ENCODE data around the gene GPD2. TPM values are rescaled to one million over a fixed set of nuclear protein-coding genes. Genes with fewer than 3 reads are reported as not detected.
"Not testable (repeated sequence)": the region's sequence is repeated elsewhere in the genome, so short reads cannot be mapped to it uniquely, and the experiment has no call there.

Gene GPD2
- total RNA-seq, 1 experiment from 2014 or later: 52.4 TPM

GRCh38 chr2:156526950-156527636 is 90.9 kb downstream of the GPD2 start:
- no peak for DNase-seq (ENCODE audit: low read depth)

DNA sequence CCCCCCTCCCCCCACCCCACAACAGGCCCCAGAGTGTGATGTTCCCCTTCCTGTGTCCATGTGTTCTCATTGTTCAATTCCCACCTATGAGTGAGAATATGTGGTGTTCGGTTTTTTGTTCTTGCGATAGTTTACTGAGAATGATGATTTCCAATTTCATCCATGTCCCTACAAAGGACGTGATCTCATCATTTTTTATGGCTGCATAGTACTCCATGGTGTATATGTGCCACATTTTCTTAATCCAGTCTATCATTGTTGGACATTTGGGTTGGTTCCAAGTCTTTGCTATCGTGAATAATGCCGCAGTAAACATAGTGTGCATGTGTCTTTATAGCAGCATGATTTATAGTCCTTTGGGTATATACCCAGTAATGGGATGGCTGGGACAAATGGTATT is 92.4 kb downstream of the GPD2 start:
- not testable (repeated sequence) for DNase-seq (ENCODE audit: low read depth)

DNA sequence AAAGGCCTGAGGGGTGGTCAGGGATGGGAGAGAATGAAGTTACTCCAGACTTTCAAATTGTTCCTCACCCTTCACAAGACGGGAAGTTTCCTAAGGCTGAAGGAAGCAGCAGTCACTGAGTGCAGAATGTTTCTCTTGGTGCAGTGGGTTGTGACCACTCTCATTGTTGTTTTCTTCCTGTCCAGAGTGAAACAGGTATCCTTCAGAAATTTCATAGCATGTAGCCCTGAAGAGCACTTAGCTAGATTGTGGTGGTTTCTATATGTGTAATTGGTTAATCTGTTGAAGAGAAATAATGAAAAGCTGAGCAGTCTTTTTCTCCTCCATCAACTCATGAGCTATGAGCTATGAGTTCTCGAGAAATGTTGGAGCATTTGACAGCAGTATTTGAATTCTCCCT is 96.8 kb downstream of the GPD2 start:
- no peak for DNase-seq (ENCODE audit: low read depth)

GRCh38 chr2:156536534-156536933 is 100.4 kb downstream of the GPD2 start:
- DNase-seq (ENCODE audit: low read depth): no peak

- peak; percentile 48 for DNase-seq (ENCODE audit: low read depth)
Observed at GRCh38 chr2:156537141-156537540, 101.0 kb downstream of the GPD2 start.

DNA sequence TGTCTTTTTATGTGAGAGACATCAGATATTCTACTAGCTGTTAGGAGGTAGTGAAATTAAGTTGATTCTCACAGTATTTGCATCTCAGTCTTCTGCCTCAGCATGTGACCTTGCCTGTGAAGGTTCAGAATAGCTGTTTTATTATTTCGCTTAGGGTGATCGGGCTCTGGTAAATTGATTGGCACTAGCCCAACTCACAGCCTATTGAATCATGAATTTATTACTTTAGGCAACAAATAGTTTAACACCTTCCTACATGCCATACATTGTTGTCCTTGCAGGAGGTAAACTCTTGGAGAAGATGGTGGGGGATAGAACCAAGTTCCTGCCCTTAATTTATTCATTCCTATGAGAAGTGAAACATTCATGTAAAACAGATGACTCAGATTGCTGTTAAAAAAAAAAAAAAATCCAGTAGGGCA is 101.9 kb downstream of the GPD2 start:
- DNase-seq (ENCODE audit: low read depth): peak; percentile 0

DNA sequence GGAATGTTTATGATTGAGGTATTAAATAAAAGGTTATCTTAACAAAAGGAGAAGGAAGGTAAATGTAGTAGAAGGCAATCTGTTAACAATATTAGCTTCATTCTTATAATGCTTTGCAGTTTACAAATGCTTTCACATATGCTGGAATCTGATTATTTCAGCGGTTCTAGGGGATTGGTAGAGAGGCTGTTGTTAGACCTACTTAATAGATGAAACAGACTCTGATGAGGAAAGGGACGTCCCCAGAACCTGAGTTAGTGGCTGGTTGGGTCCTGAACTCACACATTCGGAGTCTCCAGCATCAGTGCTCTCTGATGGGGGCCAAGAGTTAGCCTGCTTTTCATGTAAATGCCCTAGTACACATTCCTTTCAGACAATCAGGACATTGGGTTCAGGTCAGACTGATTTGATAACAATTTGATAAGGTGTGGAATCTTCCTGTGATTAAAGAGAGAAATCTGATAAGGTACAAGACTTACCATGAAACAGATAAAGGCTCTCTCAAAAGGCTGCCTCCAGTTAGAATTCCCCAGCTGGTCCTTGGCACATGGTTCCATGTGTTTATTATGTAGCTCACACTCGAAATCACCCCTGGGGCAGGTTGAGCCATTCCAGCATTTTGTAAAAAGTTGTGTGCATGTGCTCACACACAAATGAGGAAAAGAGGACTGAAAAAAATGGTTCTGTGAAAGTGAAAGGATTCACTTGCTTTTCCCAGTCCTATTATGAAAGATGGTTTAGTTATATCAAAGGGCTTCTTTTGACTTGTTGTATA is 103.1 kb downstream of the GPD2 start:
- no peak for DNase-seq (ENCODE audit: low read depth)

- no peak for DNase-seq (ENCODE audit: low read depth)
Observed at GRCh38 chr2:156540706-156541105, 104.5 kb downstream of the GPD2 start.

- no peak for DNase-seq (ENCODE audit: low read depth)
Observed at GRCh38 chr2:156541229-156541628, 105.0 kb downstream of the GPD2 start.

DNA sequence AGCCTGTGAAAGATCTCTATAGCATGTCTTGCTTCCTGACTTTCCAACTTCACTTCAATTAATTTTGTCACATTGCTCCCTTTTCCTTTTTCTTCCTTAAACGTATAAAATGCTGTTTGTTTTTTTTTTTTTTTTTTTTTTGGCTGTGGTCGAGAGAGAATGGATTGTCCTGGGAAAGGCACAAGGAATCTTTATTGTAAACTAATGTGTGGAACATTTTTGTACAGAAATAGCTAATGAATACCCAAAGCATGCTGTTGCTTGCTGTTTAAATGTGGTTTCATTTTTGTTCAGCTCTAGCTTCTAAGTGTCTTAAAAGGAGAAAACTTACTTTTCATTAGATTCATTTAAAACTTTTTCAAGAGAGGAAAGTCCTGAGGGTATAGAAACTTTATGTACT is 105.5 kb downstream of the GPD2 start:
- DNase-seq (ENCODE audit: low read depth): no peak

DNA sequence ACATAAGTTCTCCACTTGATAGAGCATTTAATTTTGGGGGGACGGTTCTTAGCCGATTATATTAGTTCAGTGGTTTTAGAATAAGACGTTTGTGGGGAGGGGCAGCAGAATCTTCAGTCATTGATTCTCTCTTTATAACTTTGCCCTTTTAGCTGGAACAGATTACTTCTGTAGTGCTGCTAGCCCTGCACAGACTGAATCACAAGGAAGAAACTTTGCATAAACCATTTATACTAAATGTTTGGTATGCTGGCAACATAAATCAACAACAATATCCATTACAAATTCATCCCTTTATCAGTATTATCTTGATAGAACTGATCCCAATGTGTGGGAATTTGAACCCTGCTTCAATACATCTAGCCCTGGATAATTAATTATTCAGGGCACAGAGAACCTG is 112.2 kb downstream of the GPD2 start:
- DNase-seq (ENCODE audit: low read depth): no peak

GRCh38 chr2:156553714-156554442 is 117.7 kb downstream of the GPD2 start:
- no peak for DNase-seq (ENCODE audit: low read depth)

- no peak for DNase-seq (ENCODE audit: low read depth)
Observed at GRCh38 chr2:156561326-156561725, 125.1 kb downstream of the GPD2 start.

DNA sequence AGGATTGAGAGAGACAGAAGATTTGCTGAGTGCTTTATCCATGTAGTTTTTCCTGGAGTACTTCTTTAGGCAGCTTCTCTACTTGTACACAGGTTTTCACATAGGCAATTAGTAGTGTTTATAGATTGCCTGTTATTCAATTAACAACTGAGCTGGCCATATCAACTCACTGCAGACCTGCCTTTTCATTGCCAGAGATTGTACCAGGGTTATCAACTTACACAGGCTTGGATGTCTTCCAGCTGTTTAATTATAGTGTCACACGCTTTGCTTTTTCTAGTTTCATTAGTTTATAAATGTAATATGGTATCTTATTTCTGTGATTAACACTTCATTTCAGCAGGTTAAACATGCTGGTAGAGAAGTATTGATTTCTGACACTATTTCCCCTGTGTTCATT is 125.9 kb downstream of the GPD2 start:
- DNase-seq (ENCODE audit: low read depth): no peak

- no peak for DNase-seq (ENCODE audit: low read depth)
Observed at GRCh38 chr2:156563994-156564753, 128.0 kb downstream of the GPD2 start.

DNA sequence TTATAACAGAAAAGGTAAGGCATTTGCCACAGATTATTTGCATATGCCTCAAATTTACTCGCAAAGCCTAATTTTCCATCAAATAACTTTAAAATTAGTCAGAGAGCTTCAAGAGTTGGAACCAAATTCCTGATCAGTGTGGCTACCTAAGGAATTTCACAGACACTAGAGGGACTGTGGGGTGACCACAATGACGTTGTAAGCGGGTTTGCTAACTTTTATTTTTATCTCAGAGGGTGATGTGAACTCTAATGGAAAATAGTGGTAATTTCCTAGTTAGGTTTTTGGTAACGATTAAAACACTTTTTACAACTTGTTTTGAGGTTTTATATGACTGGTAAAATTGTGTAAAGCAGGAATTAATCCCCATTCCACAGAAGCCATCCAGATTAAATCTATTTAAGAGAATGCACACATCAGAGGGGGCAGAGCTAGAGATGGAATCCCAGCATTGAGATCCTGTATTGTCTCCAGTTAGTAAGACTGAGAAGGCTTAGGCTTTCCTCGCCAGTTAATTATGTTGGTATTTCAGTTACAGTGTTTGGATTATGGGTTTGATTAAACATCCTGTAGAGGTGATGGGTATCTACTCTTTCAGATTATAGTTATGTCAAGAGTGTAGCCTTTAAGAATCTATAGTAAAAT is 129.0 kb downstream of the GPD2 start:
- peak; percentile 75 for DNase-seq (ENCODE audit: low read depth)

DNA sequence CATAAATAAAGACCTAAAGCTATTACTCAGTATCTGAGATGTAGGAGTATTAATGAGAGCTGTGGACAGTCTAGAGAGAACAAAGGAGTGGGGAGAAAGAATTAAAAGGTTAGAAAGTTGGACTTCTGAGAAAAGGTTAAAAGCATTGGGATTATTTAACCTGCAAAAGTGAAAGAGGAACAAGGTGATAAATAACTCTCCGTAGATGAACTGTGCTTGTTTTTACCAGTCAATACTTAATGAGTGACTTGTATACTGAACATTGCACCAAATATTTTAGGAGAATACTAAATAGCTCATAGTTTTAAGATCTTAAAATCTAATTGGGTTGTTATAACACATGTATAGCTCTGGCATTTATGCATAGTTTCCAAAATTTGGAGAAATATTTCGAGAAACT is 137.5 kb downstream of the GPD2 start:
- DNase-seq (ENCODE audit: low read depth): no peak

GRCh38 chr2:156574112-156574511 is 137.9 kb downstream of the GPD2 start:
- no peak for DNase-seq (ENCODE audit: low read depth)

DNA sequence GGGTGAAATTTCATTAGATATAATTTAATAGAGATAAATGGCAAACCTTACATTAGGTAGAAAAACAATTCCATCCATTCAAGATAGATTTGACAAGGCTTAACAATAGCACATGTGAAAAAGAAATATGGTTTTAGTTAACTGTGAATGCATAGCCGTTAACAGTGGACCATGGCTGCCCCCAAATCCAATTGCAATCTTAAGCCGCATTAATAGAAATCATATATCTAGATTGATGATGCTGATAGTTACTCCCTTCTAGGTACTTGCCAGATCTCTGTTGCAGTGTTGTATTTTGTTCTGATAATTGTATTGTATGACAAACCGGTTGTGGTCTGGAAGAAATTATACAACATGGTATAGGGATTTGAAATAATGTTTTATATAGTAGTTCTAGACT is 139.8 kb downstream of the GPD2 start:
- no peak for DNase-seq (ENCODE audit: low read depth)

- no peak for DNase-seq (ENCODE audit: low read depth)
Observed at GRCh38 chr2:156580501-156580900, 144.3 kb downstream of the GPD2 start.

DNA sequence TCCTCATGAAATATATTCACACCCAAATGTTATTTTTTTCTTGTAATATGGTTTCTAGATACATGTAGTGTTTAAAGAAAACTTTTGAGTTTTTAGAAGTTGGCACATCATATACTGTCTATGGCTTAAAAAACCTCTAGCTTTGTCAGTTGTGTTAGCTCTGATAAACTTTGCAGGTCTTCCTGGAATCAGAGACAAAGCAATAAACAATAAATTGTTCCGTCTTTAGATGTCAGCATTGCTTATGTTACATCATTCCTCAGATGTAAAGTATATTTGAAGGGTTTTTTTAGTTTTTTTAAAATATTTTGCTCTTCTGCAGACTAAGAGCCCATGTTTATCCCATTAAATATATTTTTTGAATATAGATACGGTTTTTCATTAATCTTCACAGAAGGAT is 145.1 kb downstream of the GPD2 start:
- DNase-seq (ENCODE audit: low read depth): no peak
